Uterus (tissue), 2 donors: ENCODE data around the gene SDSL.

Experiments
- CTCF ChIP-seq, 4 experiments: fragments of 200-600 bp in 2 of 4; fragments of 450-650 bp in 2 of 4; sonication (generic) in 2 of 4; IDR thresholded peaks; one replicate each; pipeline ENCODE4 v1.5.1; 2016 to 2019; ENCODE audit warnings: antibody characterized with exemption in 4 of 4, mild to moderate bottlenecking in 2 of 4, moderate library complexity in 1 of 4
- POLR2A ChIP-seq, 2 donors: fragments of 450-650 bp; IDR thresholded peaks; one replicate each; pipeline ENCODE4 v1.6.1; 2016; ENCODE audit warnings: antibody characterized with exemption in 2 of 2, mild to moderate bottlenecking in 1 of 2, moderate library complexity in 1 of 2

DNA sequence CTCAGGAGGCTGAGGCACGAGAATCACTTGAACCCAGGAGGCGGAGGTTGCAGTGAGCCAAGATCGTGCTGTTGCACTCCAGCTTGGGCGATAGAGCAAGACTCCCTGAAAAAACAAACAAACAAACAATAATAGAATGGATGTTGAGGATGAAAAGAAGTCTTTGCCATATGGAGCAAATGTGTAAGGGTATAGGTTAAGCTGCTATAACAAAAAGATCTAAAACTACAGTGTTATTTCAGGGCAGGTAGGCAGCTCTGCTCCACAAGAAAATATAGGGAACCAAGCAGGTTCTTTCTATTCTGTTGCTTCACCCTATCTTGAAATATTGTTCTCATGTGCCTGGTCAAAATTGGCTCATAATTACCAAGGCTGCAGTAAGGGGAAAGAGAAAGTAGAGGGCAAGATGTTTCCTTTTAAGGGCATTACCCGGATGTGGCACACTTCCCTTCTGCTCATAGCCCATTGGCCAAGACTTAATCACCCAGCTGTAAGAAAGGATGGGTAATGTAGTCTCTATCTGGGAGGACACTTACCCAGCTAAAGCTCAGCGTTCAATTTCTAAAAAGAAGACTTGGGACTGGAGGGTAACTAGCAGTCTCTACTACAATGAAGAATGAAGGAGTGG, 23.5 kb downstream of the SDSL start:
- TF ChIP-seq CTCF (IDR thresholded peaks at IDR 0.05) (no peak), POLR2A (IDR thresholded peaks at IDR 0.05) (no peak)
